Measurements from ENCODE around the gene ERVK3-1. TPM values are rescaled to one million over a fixed set of nuclear protein-coding genes. Genes with fewer than 3 reads are reported as not detected.
A peak's percentile ranks its signal among the peaks of the same experiment; 100 is the strongest.

The ERVK3-1 gene
- total and polyA plus RNA-seq, 2 of the 13 experiments (the other 11 are each of a cell fraction or from before 2014, with no cell fraction given) = 28.5 to 38.7 TPM

- TF ChIP-seq, protein P1, sequence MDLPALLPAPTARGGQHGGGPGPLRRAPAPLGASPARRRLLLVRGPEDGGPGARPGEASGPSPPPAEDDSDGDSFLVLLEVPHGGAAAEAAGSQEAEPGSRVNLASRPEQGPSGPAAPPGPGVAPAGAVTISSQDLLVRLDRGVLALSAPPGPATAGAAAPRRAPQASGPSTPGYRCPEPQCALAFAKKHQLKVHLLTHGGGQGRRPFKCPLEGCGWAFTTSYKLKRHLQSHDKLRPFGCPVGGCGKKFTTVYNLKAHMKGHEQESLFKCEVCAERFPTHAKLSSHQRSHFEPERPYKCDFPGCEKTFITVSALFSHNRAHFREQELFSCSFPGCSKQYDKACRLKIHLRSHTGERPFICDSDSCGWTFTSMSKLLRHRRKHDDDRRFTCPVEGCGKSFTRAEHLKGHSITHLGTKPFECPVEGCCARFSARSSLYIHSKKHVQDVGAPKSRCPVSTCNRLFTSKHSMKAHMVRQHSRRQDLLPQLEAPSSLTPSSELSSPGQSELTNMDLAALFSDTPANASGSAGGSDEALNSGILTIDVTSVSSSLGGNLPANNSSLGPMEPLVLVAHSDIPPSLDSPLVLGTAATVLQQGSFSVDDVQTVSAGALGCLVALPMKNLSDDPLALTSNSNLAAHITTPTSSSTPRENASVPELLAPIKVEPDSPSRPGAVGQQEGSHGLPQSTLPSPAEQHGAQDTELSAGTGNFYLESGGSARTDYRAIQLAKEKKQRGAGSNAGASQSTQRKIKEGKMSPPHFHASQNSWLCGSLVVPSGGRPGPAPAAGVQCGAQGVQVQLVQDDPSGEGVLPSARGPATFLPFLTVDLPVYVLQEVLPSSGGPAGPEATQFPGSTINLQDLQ (CRISPR knock-in tag; IDR thresholded peaks at IDR 0.05) = peak; percentile 21; the same call in 1 of the 2 replicates
- TF ChIP-seq DRAP1 (CRISPR knock-in tag; IDR thresholded peaks at IDR 0.05) = peak; percentile 62
- TF ChIP-seq, protein P2, sequence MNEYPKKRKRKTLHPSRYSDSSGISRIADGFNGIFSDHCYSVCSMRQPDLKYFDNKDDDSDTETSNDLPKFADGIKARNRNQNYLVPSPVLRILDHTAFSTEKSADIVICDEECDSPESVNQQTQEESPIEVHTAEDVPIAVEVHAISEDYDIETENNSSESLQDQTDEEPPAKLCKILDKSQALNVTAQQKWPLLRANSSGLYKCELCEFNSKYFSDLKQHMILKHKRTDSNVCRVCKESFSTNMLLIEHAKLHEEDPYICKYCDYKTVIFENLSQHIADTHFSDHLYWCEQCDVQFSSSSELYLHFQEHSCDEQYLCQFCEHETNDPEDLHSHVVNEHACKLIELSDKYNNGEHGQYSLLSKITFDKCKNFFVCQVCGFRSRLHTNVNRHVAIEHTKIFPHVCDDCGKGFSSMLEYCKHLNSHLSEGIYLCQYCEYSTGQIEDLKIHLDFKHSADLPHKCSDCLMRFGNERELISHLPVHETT (CRISPR knock-in tag; conservative IDR thresholded peaks at IDR 0.05) = peak; percentile 87
- TF ChIP-seq NFKB2 (CRISPR knock-in tag; IDR thresholded peaks at IDR 0.05; ENCODE audit: borderline replicate concordance) = peak; percentile 72; the same call in 1 of the 2 replicates
- TF ChIP-seq ZNF513 (CRISPR knock-in tag; conservative IDR thresholded peaks at IDR 0.05) = 0 out of 2 replicates have a peak, but pooled peaks have one; percentile 66
- no peak for TF ChIP-seq ZSCAN22 (CRISPR knock-in tag; IDR thresholded peaks at IDR 0.05)
- TF ChIP-seq, protein P3, sequence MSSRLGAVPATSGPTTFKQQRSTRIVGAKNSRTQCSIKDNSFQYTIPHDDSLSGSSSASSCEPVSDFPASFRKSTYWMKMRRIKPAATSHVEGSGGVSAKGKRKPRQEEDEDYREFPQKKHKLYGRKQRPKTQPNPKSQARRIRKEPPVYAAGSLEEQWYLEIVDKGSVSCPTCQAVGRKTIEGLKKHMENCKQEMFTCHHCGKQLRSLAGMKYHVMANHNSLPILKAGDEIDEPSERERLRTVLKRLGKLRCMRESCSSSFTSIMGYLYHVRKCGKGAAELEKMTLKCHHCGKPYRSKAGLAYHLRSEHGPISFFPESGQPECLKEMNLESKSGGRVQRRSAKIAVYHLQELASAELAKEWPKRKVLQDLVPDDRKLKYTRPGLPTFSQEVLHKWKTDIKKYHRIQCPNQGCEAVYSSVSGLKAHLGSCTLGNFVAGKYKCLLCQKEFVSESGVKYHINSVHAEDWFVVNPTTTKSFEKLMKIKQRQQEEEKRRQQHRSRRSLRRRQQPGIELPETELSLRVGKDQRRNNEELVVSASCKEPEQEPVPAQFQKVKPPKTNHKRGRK (CRISPR knock-in tag; IDR thresholded peaks at IDR 0.05) = 0 out of 2 replicates have a peak, but pooled peaks have one; percentile 71
- no peak for TF ChIP-seq FOXM1 (CRISPR knock-in tag; IDR thresholded peaks at IDR 0.05)
- TF ChIP-seq ZNF331 (CRISPR knock-in tag; IDR thresholded peaks at IDR 0.05) = peak; percentile 66
- no peak for TF ChIP-seq ATRX (CRISPR knock-in tag; IDR thresholded peaks at IDR 0.05; ENCODE audit: borderline replicate concordance)
- TF ChIP-seq ZEB1 (IDR thresholded peaks at IDR 0.05; ENCODE audit: insufficient replicate concordance, low read depth) = no peak
- peak; percentile 33; the same call in 1 of the 2 replicates for TF ChIP-seq HNF4A (CRISPR knock-in tag; IDR thresholded peaks at IDR 0.05)
- TF ChIP-seq NFATC3 (CRISPR knock-in tag; IDR thresholded peaks at IDR 0.05) = no peak
- peak; percentile 86; the same call in 1 of the 2 replicates for TF ChIP-seq REPIN1 (CRISPR knock-in tag; IDR thresholded peaks at IDR 0.05; ENCODE audit: borderline replicate concordance, low read depth)
- peak; percentile 52; the same call in 1 of the 2 replicates for TF ChIP-seq KDM5B (CRISPR knock-in tag; IDR thresholded peaks at IDR 0.05; ENCODE audit: borderline replicate concordance)
- peak; percentile 60 for TF ChIP-seq ZNF883 (CRISPR knock-in tag; IDR thresholded peaks at IDR 0.05; ENCODE audit: not compliant biosample characterization)
- peak; percentile 48; the same call in 1 of the 2 replicates for TF ChIP-seq ELK4 (CRISPR knock-in tag; IDR thresholded peaks at IDR 0.05; ENCODE audit: borderline replicate concordance)
- no peak for TF ChIP-seq CCAR2 (optimal IDR thresholded peaks at IDR 0.05; ENCODE audit: low read depth, low read length)
- TF ChIP-seq HMG20B (CRISPR knock-in tag; conservative IDR thresholded peaks at IDR 0.05) = no peak
Measured at GRCh38 chr19:58326914-58327726, 21.9 kb downstream of the ERVK3-1 start, which contains the start of gene ZSCAN22 (continued).
